RWPE1 (cell line): ENCODE measurements around the gene APOBEC4.

ENCODE experiments used
- CTCF ChIA-PET: fragments of 350-600 bp; sonication (Branson Sonifier 250); formaldehyde crosslinking; extraction: SDS; loops from one replicate; lab custom pipeline; 2021; lab: Yijun Ruan, JAX
- POLR2A ChIA-PET: fragments of 400-600 bp; formaldehyde crosslinking; extraction: SDS; loops from one replicate; lab custom pipeline; 2020; ENCODE audit warnings: antibody characterized with exemption; ENCODE audit not compliant: low non-redundant PET; lab: Yijun Ruan, JAX
- DNase-seq: peaks from one replicate; pipeline ENCODE4 v3.0.0; 2012; ENCODE audit warnings: low spot score
- H3K27ac ChIP-seq: fragments of 450-650 bp; 2 replicates; pipeline ENCODE4 v1.5.1; 2017
- TF ChIP-seq, protein P1 (sequence below): fragments of 450-650 bp; conservative IDR thresholded peaks from 2 replicates; pipeline ENCODE4 v1.5.1; 2017; ENCODE audit warnings: low read depth, mild to moderate bottlenecking

Gene APOBEC4, protein sequence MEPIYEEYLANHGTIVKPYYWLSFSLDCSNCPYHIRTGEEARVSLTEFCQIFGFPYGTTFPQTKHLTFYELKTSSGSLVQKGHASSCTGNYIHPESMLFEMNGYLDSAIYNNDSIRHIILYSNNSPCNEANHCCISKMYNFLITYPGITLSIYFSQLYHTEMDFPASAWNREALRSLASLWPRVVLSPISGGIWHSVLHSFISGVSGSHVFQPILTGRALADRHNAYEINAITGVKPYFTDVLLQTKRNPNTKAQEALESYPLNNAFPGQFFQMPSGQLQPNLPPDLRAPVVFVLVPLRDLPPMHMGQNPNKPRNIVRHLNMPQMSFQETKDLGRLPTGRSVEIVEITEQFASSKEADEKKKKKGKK

DNA sequence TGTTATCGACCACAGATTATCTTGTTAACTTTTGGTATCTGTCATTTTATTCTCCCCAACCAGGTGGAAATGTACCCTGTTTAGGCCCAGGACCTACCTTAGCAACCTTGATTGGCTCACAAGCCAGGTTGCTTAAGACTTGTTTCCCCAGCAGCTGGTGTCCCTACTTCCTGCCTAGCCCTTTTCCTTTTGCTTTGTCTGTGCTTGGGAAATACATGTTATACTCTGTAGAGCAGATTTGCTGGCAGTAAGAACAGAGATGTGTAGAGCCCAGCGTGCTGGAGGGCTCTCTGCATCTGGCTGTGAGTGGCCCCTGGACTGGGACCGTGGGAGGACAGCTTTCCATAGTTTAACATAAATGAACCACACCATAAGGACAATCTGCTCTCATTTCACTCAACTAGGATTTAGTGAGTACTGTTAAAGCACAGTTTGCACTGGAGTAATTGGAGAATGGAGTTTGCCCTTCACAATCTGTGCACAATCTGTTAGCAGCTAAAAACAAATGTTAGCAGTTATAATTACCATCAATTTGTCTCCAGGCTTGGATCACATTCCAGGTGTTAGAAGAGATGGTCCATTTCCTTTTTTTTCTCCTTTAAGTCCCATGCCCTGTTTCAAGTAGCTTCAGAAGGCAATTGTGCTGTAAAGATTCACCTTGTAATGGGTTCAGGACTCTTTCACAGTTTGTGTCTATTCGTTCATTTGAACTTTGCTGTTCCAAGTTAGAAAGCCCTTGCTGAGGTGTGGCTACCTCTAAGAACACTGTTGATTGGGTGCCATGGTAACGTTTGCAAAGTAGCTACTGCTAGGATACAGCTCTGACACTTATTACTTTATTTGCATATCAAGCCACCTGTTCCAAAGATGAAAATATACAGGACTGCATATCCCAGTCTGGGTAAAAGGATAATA lies at the start of gene APOBEC4:
APOBEC4 (minus strand) TSS at position 770 of the 915 bp plus-strand sequence. CDS start 4,535 bp downstream, outside the sequence.
- CTCF ChIA-PET = interaction anchor here (0.6 to 1.2 kb wide), 3 partner anchors 32 to 460 kb away, joined by 3 to 4 read pairs (median 3); no protein-coding TSS in a partner anchor
- TF ChIP-seq, protein P1, sequence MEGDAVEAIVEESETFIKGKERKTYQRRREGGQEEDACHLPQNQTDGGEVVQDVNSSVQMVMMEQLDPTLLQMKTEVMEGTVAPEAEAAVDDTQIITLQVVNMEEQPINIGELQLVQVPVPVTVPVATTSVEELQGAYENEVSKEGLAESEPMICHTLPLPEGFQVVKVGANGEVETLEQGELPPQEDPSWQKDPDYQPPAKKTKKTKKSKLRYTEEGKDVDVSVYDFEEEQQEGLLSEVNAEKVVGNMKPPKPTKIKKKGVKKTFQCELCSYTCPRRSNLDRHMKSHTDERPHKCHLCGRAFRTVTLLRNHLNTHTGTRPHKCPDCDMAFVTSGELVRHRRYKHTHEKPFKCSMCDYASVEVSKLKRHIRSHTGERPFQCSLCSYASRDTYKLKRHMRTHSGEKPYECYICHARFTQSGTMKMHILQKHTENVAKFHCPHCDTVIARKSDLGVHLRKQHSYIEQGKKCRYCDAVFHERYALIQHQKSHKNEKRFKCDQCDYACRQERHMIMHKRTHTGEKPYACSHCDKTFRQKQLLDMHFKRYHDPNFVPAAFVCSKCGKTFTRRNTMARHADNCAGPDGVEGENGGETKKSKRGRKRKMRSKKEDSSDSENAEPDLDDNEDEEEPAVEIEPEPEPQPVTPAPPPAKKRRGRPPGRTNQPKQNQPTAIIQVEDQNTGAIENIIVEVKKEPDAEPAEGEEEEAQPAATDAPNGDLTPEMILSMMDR = no peak
- H3K27ac ChIP-seq = no peak within 1 kb of the TSS
- DNase-seq = no peak
- POLR2A ChIA-PET = no interaction called here

DNA sequence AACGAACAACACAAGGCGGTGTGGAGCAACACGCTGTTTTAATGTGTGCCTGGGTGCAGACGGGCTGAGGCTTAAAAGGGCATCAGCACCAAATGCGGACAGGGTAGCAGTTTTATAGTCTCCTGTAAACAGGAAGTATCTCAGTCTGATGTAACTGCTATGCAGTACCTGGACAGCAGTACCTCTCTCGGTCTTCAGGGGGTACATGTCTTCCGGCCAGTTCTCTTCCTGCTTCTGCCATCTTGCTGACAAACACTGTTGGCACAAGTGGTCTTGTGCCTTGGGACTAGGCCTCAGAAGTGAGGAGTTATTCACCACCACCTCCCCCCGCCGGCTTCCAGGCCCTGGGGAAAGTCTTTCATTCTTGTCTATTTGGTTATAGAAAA lies 49.7 kb upstream of the APOBEC4 start:
- ChIA-PET POLR2A (no interaction called here), CTCF (no interaction called here)
- no peak overlapping the region for H3K27ac ChIP-seq
- no peak for DNase-seq
- TF ChIP-seq, protein P1 = no peak

DNA sequence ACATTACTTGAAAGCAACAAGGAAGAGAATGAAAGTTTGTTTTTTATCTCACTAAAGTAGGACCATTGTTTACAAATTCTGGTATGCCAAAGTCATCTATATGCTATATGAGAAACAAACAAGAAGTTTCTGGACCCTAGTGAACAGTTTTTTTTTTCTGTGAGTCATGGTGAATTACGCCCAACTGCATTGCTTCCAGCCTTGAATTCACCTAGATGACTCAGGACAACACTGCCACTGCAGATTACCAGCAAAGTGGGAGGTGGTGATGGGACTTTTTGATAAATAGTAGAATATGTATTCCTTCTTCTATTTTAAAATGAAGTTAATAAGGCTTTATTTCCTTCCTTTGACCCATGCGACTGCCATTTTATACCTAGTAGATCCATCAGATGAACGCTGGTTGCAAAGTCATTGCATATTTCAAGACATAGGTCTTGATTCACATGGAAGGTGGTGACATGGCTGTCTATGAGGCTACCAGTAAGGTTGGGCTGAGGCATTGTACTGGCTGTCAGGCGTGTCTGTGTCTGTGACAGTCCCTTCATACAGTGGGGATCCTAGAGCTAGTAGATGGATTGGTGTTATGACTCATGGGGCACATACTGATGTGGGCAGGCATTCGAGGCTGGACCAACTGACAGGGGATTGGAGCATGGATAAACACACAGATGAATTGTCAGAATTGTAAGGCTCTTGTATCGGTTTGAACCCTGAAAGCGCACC lies 49.1 kb upstream of the APOBEC4 start:
- POLR2A ChIA-PET = no interaction called here
- peak; percentile 30 for DNase-seq
- CTCF ChIA-PET = no interaction called here
- TF ChIP-seq, protein P1 = no peak
- no peak overlapping the region for H3K27ac ChIP-seq

DNA sequence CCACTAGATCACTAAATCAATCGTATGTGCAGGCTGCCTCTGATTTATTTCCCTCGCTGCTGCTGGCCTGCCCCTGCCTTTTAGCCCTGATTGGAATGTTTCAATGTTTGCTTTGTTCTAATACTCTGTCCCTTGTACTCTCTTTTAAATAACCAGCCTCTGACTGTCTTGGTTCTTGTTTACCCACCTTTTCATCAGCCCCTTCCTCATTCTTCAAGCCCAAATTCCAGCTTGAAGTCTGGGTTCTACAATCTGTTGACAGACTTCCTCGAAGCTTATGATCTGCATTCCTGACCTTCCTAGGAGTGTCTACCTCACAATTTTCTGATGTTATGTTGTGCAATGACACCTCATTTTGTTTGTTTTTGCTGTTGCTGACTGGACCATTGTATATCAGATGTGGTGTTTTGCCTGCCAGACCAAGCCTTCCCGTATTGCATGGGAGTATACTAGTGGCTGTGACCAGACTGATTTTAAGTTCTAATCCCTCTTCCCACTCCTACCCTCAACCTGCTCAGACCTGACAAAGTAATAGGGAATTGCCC lies 46.6 kb upstream of the APOBEC4 start:
- no peak overlapping the region for H3K27ac ChIP-seq
- DNase-seq = no peak
- TF ChIP-seq, protein P1 = no peak
- ChIA-PET POLR2A (no interaction called here), CTCF (interaction anchor here (0.7 kb wide), 1 partner anchor 311 kb away, joined by 4 read pairs; no protein-coding TSS in a partner anchor)

DNA sequence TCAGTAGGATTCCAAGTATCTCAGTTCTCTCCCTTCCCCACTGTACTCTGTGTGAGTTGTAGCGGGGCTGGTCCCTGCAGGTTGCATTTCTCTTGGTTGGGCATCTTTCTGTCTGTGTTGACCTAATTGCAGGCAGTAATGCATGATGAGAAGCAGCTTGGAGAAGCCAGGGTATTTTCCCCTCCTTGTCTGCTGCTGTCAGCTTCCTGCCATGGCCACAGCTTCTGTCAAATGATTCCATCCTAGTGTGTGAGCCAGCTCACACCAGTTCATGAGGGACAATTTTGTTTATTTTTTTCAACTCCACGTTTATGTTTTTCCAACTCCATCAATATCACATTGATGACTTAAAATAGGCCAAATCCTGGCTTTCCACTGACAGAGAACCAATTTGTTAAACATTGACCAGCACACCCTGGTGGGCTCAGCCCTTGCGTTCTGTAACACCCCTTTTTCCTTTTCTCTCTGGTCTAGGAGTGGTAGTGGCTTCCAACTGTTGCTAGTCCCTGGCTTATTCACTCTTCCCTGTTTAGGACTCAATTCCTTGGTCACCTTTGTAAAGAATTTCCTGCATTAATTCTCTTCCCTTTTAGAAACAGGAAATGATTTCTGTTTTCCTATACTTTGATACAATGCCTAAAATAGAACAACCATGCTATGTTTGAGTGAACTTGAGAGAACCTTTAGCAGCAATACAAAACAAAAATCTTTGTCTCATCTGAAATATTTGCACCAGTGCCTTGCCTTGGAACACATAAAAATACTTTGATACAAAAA lies 44.9 kb upstream of the APOBEC4 start:
- CTCF ChIA-PET = no interaction called here
- POLR2A ChIA-PET = no interaction called here
- DNase-seq = no peak
- TF ChIP-seq, protein P1 = no peak
- H3K27ac ChIP-seq = no peak overlapping the region
